ENCODE results near the gene BRD3.

Gene BRD3

GRCh38 chr9:134024828-134025605 is 42.8 kb downstream of the BRD3 start, which contains the start of gene BRD3OS:
BRD3OS (plus strand) TSS chr9:134025481; CDS start chr9:134026748, 1,267 bp downstream.
- peak; percentile 94 for DNase-seq (ENCODE audit: low spot score)

GRCh38 chr9:134024214-134024792 is 43.5 kb downstream of the BRD3 start:
- no peak for DNase-seq (ENCODE audit: low spot score)

GRCh38 chr9:134014946-134015345 is 52.9 kb downstream of the BRD3 start:
- no peak for DNase-seq (ENCODE audit: low spot score)

GRCh38 chr9:134011401-134011800 is 56.4 kb downstream of the BRD3 start:
- no peak for DNase-seq (ENCODE audit: low spot score)

- DNase-seq (ENCODE audit: low spot score), result no peak
Measured at GRCh38 chr9:134010310-134011173, 57.3 kb downstream of the BRD3 start.

GRCh38 chr9:134007571-134007970 is 60.3 kb downstream of the BRD3 start:
- no peak for DNase-seq (ENCODE audit: low spot score)

GRCh38 chr9:134007150-134007549 is 60.7 kb downstream of the BRD3 start:
- no peak for DNase-seq (ENCODE audit: low spot score)

GRCh38 chr9:134005381-134005780 is 62.4 kb downstream of the BRD3 start:
- DNase-seq (ENCODE audit: low spot score), result no peak

- no peak for DNase-seq (ENCODE audit: low spot score)
Measured at GRCh38 chr9:134004881-134005280, 62.9 kb downstream of the BRD3 start.

GRCh38 chr9:134004131-134004873 is 63.5 kb downstream of the BRD3 start:
- DNase-seq (ENCODE audit: low spot score), result no peak

GRCh38 chr9:134003237-134003636 is 64.6 kb downstream of the BRD3 start:
- DNase-seq (ENCODE audit: low spot score), result no peak

GRCh38 chr9:134002796-134003195 is 65.0 kb downstream of the BRD3 start:
- no peak for DNase-seq (ENCODE audit: low spot score)

- no peak for DNase-seq (ENCODE audit: low spot score)
Measured at GRCh38 chr9:133999851-134000265, 68.0 kb downstream of the BRD3 start.

GRCh38 chr9:133998915-133999595 is 68.8 kb downstream of the BRD3 start:
- no peak for DNase-seq (ENCODE audit: low spot score)

- DNase-seq (ENCODE audit: low spot score), result no peak
Measured at GRCh38 chr9:133997584-133997983, 70.2 kb downstream of the BRD3 start.

- no peak for DNase-seq (ENCODE audit: low spot score)
Measured at GRCh38 chr9:133996531-133997520, 71.0 kb downstream of the BRD3 start.

- no peak for DNase-seq (ENCODE audit: low spot score)
Measured at GRCh38 chr9:133995012-133995896, 72.6 kb downstream of the BRD3 start.

GRCh38 chr9:133994353-133995011 is 73.3 kb downstream of the BRD3 start:
- peak; percentile 66 for DNase-seq (ENCODE audit: low spot score)

All from CD4-positive, alpha-beta T cell treated with Interleukin-15 for 4 hours (primary cell).